ENCODE data around the gene PCSK4.
A peak's percentile ranks its signal among the peaks of the same experiment; 100 is the strongest.

Gene PCSK4

GRCh38 chr19:1460033-1460995, 29.8 kb downstream of the PCSK4 start:
- no peak for TF ChIP-seq CTCF (conservative IDR thresholded peaks at IDR 0.05)
- TF ChIP-seq ZFX (IDR thresholded peaks at IDR 0.05): no peak
- H3K27ac ChIP-seq: no peak overlapping the region

- no peak overlapping the region for H3K27ac ChIP-seq
- TF ChIP-seq ZFX (IDR thresholded peaks at IDR 0.05) (no peak), CTCF (conservative IDR thresholded peaks at IDR 0.05) (no peak)
Measured at GRCh38 chr19:1459479-1459878, 30.7 kb downstream of the PCSK4 start.

GRCh38 chr19:1457892-1458291, 32.3 kb downstream of the PCSK4 start:
- H3K27ac ChIP-seq: no peak overlapping the region
- TF ChIP-seq CTCF (conservative IDR thresholded peaks at IDR 0.05): no peak
- TF ChIP-seq ZFX (IDR thresholded peaks at IDR 0.05): no peak

- TF ChIP-seq ZFX (IDR thresholded peaks at IDR 0.05): no peak
- no peak for TF ChIP-seq CTCF (conservative IDR thresholded peaks at IDR 0.05)
- no peak overlapping the region for H3K27ac ChIP-seq
Measured at GRCh38 chr19:1457031-1457739, 33.0 kb downstream of the PCSK4 start.

- TF ChIP-seq CTCF (conservative IDR thresholded peaks at IDR 0.05): no peak
- no peak for TF ChIP-seq ZFX (IDR thresholded peaks at IDR 0.05)
- peak overlapping the region; percentile 58 for H3K27ac ChIP-seq
Measured at GRCh38 chr19:1456121-1456900, 33.8 kb downstream of the PCSK4 start.

- no peak for TF ChIP-seq ZFX (IDR thresholded peaks at IDR 0.05)
- TF ChIP-seq CTCF (conservative IDR thresholded peaks at IDR 0.05): no peak
- H3K27ac ChIP-seq: peak overlapping the region; percentile 67
Measured at GRCh38 chr19:1455336-1456120, 34.6 kb downstream of the PCSK4 start.

All from C4-2B (cell line).